Activated T-cell treated with anti-CD3 and anti-CD28 coated beads, Interleukin-2, amount 50 U/mL, for 1 hour (primary cell): ENCODE measurements around the gene CDH4.

Experiments used
- DNase-seq: peaks from one replicate; pipeline ENCODE4 v3.0.0-alpha.2; 2020

Gene CDH4

GRCh38 chr20:61803915-61804751 is 552.1 kb downstream of the CDH4 start:
- no peak for DNase-seq

- DNase-seq: no peak
These were observed 552.8 kb downstream of the CDH4 start for GRCh38 chr20:61804752-61805295.

- DNase-seq: no peak
These were observed 553.3 kb downstream of the CDH4 start for GRCh38 chr20:61805365-61805764.

GRCh38 chr20:61805781-61806180 is 553.7 kb downstream of the CDH4 start:
- DNase-seq: no peak

GRCh38 chr20:61806314-61806713 is 554.3 kb downstream of the CDH4 start:
- DNase-seq: no peak

GRCh38 chr20:61806995-61807394 is 554.9 kb downstream of the CDH4 start:
- DNase-seq: no peak

- no peak for DNase-seq
These were observed 555.6 kb downstream of the CDH4 start for GRCh38 chr20:61807471-61808160.

GRCh38 chr20:61808447-61808846 is 556.4 kb downstream of the CDH4 start:
- DNase-seq: no peak

GRCh38 chr20:61809006-61809770 is 557.1 kb downstream of the CDH4 start:
- no peak for DNase-seq

GRCh38 chr20:61810066-61810737 is 558.1 kb downstream of the CDH4 start:
- DNase-seq: no peak

GRCh38 chr20:61810738-61811135 is 558.7 kb downstream of the CDH4 start:
- DNase-seq: no peak

GRCh38 chr20:61811166-61811565 is 559.1 kb downstream of the CDH4 start:
- DNase-seq: no peak

GRCh38 chr20:61812121-61812844 is 560.2 kb downstream of the CDH4 start:
- no peak for DNase-seq

GRCh38 chr20:61812845-61813485 is 560.9 kb downstream of the CDH4 start:
- DNase-seq: no peak

GRCh38 chr20:61813791-61814190 is 561.7 kb downstream of the CDH4 start:
- no peak for DNase-seq

GRCh38 chr20:61814244-61814643 is 562.2 kb downstream of the CDH4 start:
- no peak for DNase-seq

- DNase-seq: no peak
These were observed 562.7 kb downstream of the CDH4 start for GRCh38 chr20:61814726-61815125.

- no peak for DNase-seq
These were observed 563.1 kb downstream of the CDH4 start for GRCh38 chr20:61815176-61815575.

GRCh38 chr20:61815678-61816077 is 563.6 kb downstream of the CDH4 start:
- no peak for DNase-seq

GRCh38 chr20:61816606-61817460 is 564.8 kb downstream of the CDH4 start:
- no peak for DNase-seq
